HCT116 (cell line): ENCODE measurements around the gene FAM50A. TPM values are rescaled to one million over a fixed set of nuclear protein-coding genes. Genes with fewer than 3 reads are reported as not detected.
"Not testable (repeated sequence)": the region's sequence is repeated elsewhere in the genome, so short reads cannot be mapped to it uniquely, and the experiment has no call there.

Source experiments
- ATAC-seq: fragments of 200-7000 bp; cut with Tn5 transposase; 2 replicates; pipeline ENCODE4 v1.9.1; 2020; ENCODE audit warnings: mild to moderate bottlenecking, moderate library complexity
- BruUV-seq: library from RNA; stranded (reverse); fragments of 400-500 nt; replicated peaks from 2 replicates; lab custom pipeline; 2021; lab: Mats Ljungman, UMichigan
- CTCF ChIA-PET: fragments of 300-600 bp; sonication (Branson Sonifier 250); formaldehyde crosslinking; loops from one replicate; lab custom pipeline; 2021; ENCODE audit warnings: antibody characterized with exemption; lab: Charles Lee
- POLR2A ChIA-PET: fragments of 300-600, 350-600 bp; sonication (Branson Sonifier 250); formaldehyde crosslinking; loops from one replicate; lab custom pipeline; 2021; ENCODE audit warnings: antibody characterized with exemption; lab: Charles Lee
- RAD21 ChIA-PET, 2 experiments: fragments of 300-600 bp; sonication (Branson Sonifier 250); formaldehyde crosslinking; loops; one replicate each; lab custom pipeline; 2023; ENCODE audit warnings: low total read pairs in 2 of 2; ENCODE audit not compliant: uncharacterized antibody in 2 of 2, unreplicated experiment in 2 of 2, low non-redundant PET in 1 of 2; lab: Charles Lee
- DNase-seq: peaks from one replicate; pipeline ENCODE4 v3.0.0-alpha.2; 2010; ENCODE audit warnings: low read depth, low spot score
- H2AFZ ChIP-seq: fragments of 200-600 bp; shearing (Covaris generic), sonication (generic); 2 replicates; pipeline ENCODE4 v1.6.1; 2017; ENCODE audit warnings: low read depth, mixed run types, mixed read lengths, antibody characterized with exemption, low read length; ENCODE audit not compliant: poor library complexity, severe bottlenecking
- H3K27ac ChIP-seq: 2 replicates; pipeline ENCODE4 v1.5.1; 2012; ENCODE audit warnings: low read depth, low read length
- H3K27me3 ChIP-seq: fragments of 200-600 bp; sonication (generic); 2 replicates; pipeline ENCODE4 v1.6.1; 2016; ENCODE audit warnings: mixed run types, low read length, mixed read lengths; ENCODE audit not compliant: insufficient read depth
- H3K36me3 ChIP-seq, 2 experiments: fragments of 200-500 bp in 1 of 2; fragments of 200-600 bp in 1 of 2; sonication (Bioruptor generic) in 1 of 2; sonication (generic) in 1 of 2; 2 replicates each; pipeline versions ENCODE4 v1.5.1 to v1.6.1; 2014 to 2016; ENCODE audit warnings: low read length in 2 of 2, inconsistent platforms in 1 of 2, mixed read lengths in 1 of 2, mixed run types in 1 of 2; ENCODE audit not compliant: insufficient read depth in 2 of 2, control insufficient read depth in 1 of 2
- H3K4me1 ChIP-seq, 2 experiments: fragments of 200-600 bp in 1 of 2; sonication (generic) in 1 of 2; 2 replicates each; pipeline versions ENCODE4 v1.5.1 to v1.6.1; 2012 to 2017; ENCODE audit warnings: low read length in 2 of 2, inconsistent platforms in 1 of 2, mild to moderate bottlenecking in 1 of 2, mixed read lengths in 1 of 2, mixed run types in 1 of 2, moderate library complexity in 1 of 2; ENCODE audit not compliant: insufficient read depth in 2 of 2, control insufficient read depth in 1 of 2
- H3K4me2 ChIP-seq: fragments of 200-600 bp; sonication (generic); 2 replicates; pipeline ENCODE4 v1.6.1; 2017; ENCODE audit warnings: mixed run types, low read length, mixed read lengths
- H3K4me3 ChIP-seq, 2 experiments: fragments of 200-600 bp in 1 of 2; sonication (generic) in 1 of 2; replicated peaks in 1 of 2; 2 replicates each; pipeline ENCODE4 v1.5.1; 2011 to 2016; ENCODE audit warnings: low read length in 2 of 2, control low read depth in 1 of 2, low read depth in 1 of 2, mild to moderate bottlenecking in 1 of 2, mixed read lengths in 1 of 2, mixed run types in 1 of 2
- H3K79me2 ChIP-seq: fragments of 200-600 bp; sonication (generic); 2 replicates; pipeline ENCODE4 v1.6.1; 2017; ENCODE audit warnings: mild to moderate bottlenecking, mixed run types, low read length, moderate library complexity, mixed read lengths; ENCODE audit not compliant: insufficient read depth
- H3K9ac ChIP-seq: fragments of 200-600 bp; sonication (generic); 2 replicates; pipeline ENCODE4 v1.6.1; 2016; ENCODE audit warnings: low read length, mixed read lengths
- H3K9me2 ChIP-seq: fragments of 200-600 bp; sonication (generic), shearing (Covaris generic); 2 replicates; pipeline ENCODE4 v1.6.1; 2017; ENCODE audit warnings: mixed run types, mild to moderate bottlenecking, moderate library complexity; ENCODE audit not compliant: insufficient read depth
- H3K9me3 ChIP-seq, 2 experiments: fragments of 200-500 bp in 1 of 2; fragments of 200-600 bp in 1 of 2; sonication (Bioruptor generic) in 1 of 2; sonication (generic) in 1 of 2; 2 replicates each; pipeline ENCODE4 v1.6.1; 2014 to 2017; ENCODE audit warnings: low read length in 2 of 2, mixed read lengths in 2 of 2, inconsistent platforms in 1 of 2, low read depth in 1 of 2, mild to moderate bottlenecking in 1 of 2, mixed run types in 1 of 2, moderate library complexity in 1 of 2; ENCODE audit not compliant: control insufficient read depth in 1 of 2, insufficient read depth in 1 of 2
- H4K20me1 ChIP-seq: fragments of 200-600 bp; sonication (generic), shearing (Covaris generic); 2 replicates; pipeline ENCODE4 v1.6.1; 2017; ENCODE audit warnings: mixed run types, mild to moderate bottlenecking, moderate library complexity; ENCODE audit not compliant: insufficient read depth
- CEBPB ChIP-seq: IDR thresholded peaks from 2 replicates; pipeline ENCODE4 v1.6.1; 2012; ENCODE audit warnings: low read depth
- EZH2 ChIP-seq: fragments of 200-600 bp; sonication (generic); IDR thresholded peaks from 2 replicates; pipeline ENCODE4 v1.6.1; 2017; ENCODE audit warnings: antibody characterized with exemption, mixed run types
- POLR2AphosphoS5 ChIP-seq: IDR thresholded peaks from 2 replicates; pipeline ENCODE4 v1.6.1; 2011; ENCODE audit warnings: mild to moderate bottlenecking, low read depth, low read length, moderate library complexity
- intact Hi-C: fragments of 100-400 bp; cut with micrococcal nuclease; formaldehyde crosslinking; loops from 2 replicates; pipeline ENCODE4 v1.10.0; 2022
- total RNA-seq: library from RNA; stranded (reverse); gene quantifications from one replicate; pipeline ENCODE4 v1.2.1, GENCODE V29; 2021; ENCODE audit not compliant: unreplicated experiment

Gene FAM50A
- total RNA-seq, 1 experiment from 2014 or later: 46.5 TPM

GRCh38 chrX:154399527-154400368 is 44.2 kb upstream of the FAM50A start:
- Histone ChIP-seq H3K4me1 (peaks cover 0 to 23% of the 10 kb centered on the region in 2 experiments; a peak in 2 of 4 replicates), H3K9me3 (no peaks in the 10 kb centered on the region), H4K20me1 (no peaks in the 10 kb centered on the region), H3K9me2 (no peaks in the 10 kb centered on the region), H3K79me2 (peaks cover 19% of the 10 kb centered on the region), H3K4me3 (peak overlapping the region; percentile 84), H3K36me3 (peaks cover 0 to 27% of the 10 kb centered on the region in 2 experiments; a peak in 1 of 4 replicates), H3K9ac (peak overlapping the region; percentile 97), H3K27me3 (no peaks in the 10 kb centered on the region), H3K4me2 (peak overlapping the region; percentile 85), H2AFZ (no peak overlapping the region), H3K27ac (peak overlapping the region; percentile 92)
- no peak for ATAC-seq
- DNase-seq: no peak
- intact Hi-C loops: loop anchor here (10.0 kb wide), 1 partner anchor 425 kb away; the partner anchor contains the start of genes HCFC1 and TMEM187
- no TSS peak for BruUV-seq
- CTCF ChIA-PET: no interaction called here
- POLR2A ChIA-PET: interaction anchor here (1.3 to 2.8 kb wide), 3 partner anchors 10 to 26 kb away, joined by 3 to 10 read pairs (median 4); partner anchors contain the start of gene DNASE1L1
- TF ChIP-seq POLR2AphosphoS5 (peak; percentile 20; the same call in 1 of the 2 replicates), EZH2 (no peak), CEBPB (no peak)
- RAD21 ChIA-PET: no interaction called here

- DNase-seq, H3K27me3 ChIP-seq, RAD21 ChIA-PET, H4K20me1 ChIP-seq, H3K9me3 ChIP-seq, H2AFZ ChIP-seq, intact Hi-C loops, ATAC-seq, CTCF ChIA-PET, BruUV-seq, H3K9me2 ChIP-seq: not testable (repeated sequence)
- H3K79me2 ChIP-seq: peaks cover 19% of the 10 kb centered on the region
- peak overlapping the region; percentile 92 for H3K27ac ChIP-seq
- H3K36me3 ChIP-seq: peaks cover 0 to 27% of the 10 kb centered on the region in 2 experiments; a peak in 1 of 4 replicates
- H3K4me2 ChIP-seq: peak overlapping the region; percentile 85
- POLR2A ChIA-PET: interaction anchor here (1.4 to 2.8 kb wide), 2 partner anchors 9 to 27 kb away, joined by 4 to 10 read pairs; partner anchors contain the start of gene DNASE1L1
- 0 out of 2 replicates have a peak overlapping the region, but pooled peaks have one; percentile 97 for H3K9ac ChIP-seq
- H3K4me3 ChIP-seq: peak overlapping the region in 1 of 2 experiments; percentile 84; a peak in 3 of 4 replicates
- peaks cover 0 to 23% of the 10 kb centered on the region in 2 experiments; a peak in 2 of 4 replicates for H3K4me1 ChIP-seq
These were observed 43.5 kb upstream of the FAM50A start for GRCh38 chrX:154400369-154400817.
